ELR (cell line): Measurements from ENCODE around the gene CEP95.

Source experiments
- DNase-seq: peaks from one replicate; pipeline ENCODE4 v3.0.0-alpha.2; 2015; ENCODE audit warnings: low read depth

CEP95 gene

DNA sequence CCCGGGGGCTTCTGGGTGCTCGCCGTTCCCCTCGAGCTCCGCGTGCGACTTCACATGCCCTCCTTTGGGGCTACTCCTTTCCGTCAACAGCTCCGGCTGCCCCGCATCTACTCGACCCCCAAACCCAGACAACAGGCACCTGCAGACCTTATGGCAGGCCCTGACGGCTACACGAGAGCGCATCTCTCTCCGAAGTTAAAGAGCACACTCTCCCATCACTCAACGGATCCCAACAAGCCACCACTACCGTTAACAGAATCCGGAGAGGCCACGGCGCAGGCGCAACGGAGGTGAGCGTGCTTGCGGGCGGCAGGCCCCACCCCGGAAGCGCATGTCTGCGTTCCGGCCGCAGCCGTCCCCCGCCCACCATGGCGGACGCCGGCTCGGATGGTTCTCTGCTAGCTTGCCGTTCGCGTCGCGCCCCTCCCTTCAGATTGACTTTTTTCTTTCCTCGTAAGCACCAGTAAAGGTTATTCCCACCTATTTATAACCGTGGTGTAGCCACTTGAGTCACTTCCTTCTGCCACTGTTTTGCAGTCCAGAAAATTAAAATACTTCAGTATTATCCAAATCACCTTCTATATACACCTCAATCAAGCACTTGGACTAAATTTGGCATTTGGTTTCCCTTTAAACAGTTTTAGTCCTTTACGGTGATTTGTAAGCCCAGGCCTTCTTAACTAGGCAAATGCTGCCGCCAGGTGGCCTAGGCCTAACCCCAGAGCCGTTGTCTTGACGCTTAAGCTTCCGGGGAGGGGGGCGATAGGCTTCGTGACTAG is 9.8 kb upstream of the CEP95 start, which contains the start of gene POLG2:
Gene POLG2, minus strand, starts transcription at position 269 of the 779 bp plus-strand sequence. Its CDS starts 86 bp downstream, at position 183.
- peak; percentile 98 for DNase-seq

GRCh38 chr17:64497565-64498035 is 9.2 kb upstream of the CEP95 start:
- peak; percentile 17 for DNase-seq

- peak; percentile 70 for DNase-seq
Measured at GRCh38 chr17:64498308-64499203, 8.2 kb upstream of the CEP95 start.

DNA sequence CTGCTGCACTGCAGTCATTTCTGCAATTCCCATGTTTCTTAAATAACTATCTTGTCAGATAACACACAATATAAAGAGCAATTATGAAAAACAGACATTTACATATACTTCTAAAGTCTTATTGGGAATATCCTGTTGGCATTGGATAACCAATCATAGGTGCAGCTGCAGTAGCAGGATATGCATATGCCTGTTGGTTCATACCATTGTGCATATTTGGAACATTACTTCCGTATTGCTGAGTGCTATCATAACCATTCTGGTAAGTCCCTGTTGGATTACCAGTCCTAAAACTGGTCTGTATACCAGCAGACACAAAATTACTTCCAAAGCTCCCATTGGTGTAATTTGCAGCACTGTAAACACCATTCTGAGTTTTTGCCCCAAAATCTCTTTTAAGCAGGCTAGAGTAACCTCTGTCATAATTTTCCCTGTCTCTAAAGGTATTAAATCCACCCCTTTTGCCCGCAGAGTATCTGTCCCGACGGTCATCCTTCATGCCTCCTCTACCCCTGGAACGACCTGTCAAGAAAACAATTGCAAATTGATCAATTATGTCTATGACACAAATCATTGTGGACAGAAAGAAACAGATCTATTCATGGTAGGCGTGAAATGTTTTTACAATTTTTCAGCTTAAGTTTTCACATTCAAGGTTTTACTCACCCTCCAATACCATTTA is 6.8 kb upstream of the CEP95 start:
- peak; percentile 59 for DNase-seq

DNA sequence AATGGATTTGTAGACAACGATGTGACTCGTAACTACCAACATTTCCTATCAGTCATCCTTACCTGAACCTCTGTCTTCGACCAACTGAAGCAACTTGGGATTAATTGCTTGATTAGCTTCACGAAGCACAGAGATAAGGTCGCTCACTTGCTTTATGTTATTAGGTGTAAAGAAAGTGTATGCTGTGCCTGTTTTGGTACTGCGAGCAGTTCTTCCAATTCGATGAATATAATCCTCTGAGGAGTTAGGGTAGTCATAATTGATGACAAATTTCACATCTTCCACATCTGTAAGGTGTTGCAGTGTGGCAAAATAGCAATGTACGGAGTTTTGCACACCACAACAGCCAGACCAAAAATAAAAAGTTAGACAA is 6.3 kb upstream of the CEP95 start:
- DNase-seq, result no peak

- no peak for DNase-seq
Measured at GRCh38 chr17:64500862-64501765, 5.7 kb upstream of the CEP95 start.

GRCh38 chr17:64502021-64502420 is 4.8 kb upstream of the CEP95 start:
- DNase-seq, result no peak

- DNase-seq, result peak; percentile 50
Measured at GRCh38 chr17:64502809-64503208, 4.0 kb upstream of the CEP95 start.

DNA sequence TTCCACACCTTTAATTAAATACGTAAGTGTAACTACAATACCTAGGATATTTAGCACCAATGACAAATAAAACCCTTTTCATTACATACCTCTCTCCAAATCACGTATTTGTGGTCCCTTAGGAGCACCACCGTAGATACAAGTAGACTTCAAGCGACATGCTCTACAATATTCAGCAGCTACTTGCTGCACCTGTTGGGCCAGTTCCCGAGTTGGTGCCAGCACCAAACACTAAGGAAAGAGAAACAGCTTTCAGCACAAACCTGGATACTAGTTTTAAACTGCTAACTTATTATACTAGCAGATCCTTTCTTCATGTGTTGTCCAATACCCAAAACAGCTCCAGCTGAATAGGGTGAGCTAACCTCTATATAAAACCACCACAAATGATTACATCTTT is 3.4 kb upstream of the CEP95 start:
- DNase-seq, result no peak

GRCh38 chr17:64503821-64504768 is 2.7 kb upstream of the CEP95 start:
- no peak for DNase-seq

DNA sequence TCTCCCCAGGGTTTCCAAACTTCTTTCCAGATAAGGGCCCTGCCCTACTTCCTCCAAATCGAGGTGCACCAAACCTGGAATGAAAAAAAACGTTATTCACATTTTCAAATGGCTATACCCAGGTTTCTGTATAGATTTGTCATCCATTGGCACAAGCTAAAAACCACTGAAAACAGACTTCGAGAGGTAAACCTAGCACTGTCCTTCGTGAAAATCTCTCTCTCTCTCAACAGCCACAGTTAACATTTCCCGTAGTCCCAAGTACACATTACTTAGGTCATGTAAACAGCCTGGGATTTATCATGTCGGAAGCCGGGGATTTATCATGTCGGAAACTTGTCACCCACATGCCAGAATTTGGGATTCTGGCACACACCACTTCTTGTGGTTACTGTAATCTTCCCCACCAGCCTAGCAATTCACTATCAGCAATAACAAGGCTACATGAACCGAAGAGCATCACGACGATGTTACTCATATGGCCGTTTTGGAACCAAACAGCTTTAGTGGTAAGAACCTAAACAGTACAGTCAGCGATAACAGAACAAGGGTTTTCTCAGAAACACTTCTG is 1.9 kb upstream of the CEP95 start:
- DNase-seq, result peak; percentile 65

DNA sequence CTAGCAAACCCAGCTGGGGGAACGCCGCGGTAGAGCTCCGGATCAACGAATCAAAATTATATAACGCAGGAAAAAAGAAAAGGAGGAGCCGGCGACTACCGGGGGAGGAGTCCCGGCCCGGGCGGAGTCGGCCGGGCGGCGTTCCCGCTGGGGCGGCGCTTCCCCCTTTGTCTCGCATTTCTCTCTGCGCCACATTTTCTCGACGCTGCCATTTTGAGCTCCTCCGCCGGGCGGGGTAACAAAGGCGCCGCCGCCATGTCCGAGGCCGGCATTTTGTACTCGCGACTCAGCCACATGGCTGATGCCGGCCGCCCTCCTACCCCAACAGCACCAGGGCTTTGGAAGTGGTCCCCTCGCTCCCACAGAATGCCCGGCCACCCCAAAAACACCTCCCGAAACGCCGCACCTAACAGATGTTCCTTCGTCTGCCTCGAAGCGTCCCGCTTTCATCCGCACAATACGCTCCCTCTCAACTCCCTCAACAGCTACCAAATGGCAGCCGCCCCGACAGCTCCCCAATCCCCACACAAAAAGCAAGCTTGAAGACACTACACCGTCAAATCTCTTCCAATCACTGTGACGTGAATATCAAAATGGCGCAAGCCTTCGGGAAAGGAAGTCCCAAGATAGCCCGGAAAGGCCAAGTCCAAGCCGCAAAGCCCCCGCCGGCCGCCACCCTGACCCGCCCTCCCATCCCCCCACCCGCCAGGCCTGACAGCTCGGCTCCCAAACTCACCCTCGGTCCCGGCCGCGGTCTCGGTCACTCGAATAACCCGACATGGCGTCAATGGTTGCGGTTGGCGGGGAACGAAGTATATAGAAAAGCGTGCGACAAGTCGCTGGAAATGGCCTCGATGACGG is 1.2 kb upstream of the CEP95 start:
- peak; percentile 91 for DNase-seq

DNA sequence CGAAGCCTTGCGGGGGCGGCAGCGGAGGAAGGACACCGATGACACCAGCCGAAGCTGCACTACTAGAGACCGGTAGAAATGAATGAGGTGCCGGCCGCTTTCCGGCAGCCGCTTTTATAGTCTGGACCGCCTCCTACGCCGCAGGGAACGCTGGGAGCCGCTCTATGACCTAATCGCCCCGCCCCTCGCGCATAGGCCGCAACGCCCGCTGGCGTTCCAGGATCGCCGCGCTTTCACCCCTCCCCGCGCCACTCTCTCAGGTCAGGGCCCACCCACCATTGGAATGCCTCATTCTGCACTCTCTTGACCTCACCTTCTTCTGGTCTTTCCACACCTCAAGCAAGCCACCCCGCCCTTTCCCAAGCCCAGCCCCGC is 589 bp upstream of the CEP95 start, which contains the start of gene DDX5:
Gene DDX5, minus strand, starts transcription at position 89 of the 375 bp plus-strand sequence. CDS start 170 bp downstream, outside the sequence.
- no peak for DNase-seq

- DNase-seq, result peak; percentile 83
Measured at GRCh38 chr17:64507413-64507782, 621 bp downstream of the CEP95 start.

DNA sequence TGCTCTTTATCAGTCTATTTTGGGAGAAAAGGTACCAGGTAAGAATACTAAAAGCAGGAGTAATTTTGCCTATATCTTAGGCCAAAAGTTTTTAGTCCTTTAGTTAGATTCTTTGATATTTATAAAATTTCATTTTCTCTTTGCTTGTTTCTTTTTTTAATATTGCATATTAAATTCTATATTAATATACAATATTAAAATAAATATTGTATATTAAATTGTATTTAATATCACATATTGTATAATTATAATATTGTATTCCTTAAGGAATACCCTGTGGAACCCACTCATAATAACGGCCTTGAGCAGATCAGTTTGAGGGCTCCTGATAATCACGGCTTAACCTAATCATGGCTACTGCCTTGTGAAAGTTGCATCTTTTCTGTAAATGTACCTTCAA is 1.9 kb downstream of the CEP95 start:
- no peak for DNase-seq

- DNase-seq, result no peak
Measured at GRCh38 chr17:64509179-64509578, 2.4 kb downstream of the CEP95 start.

GRCh38 chr17:64515419-64515818 is 8.6 kb downstream of the CEP95 start:
- DNase-seq, result no peak

DNA sequence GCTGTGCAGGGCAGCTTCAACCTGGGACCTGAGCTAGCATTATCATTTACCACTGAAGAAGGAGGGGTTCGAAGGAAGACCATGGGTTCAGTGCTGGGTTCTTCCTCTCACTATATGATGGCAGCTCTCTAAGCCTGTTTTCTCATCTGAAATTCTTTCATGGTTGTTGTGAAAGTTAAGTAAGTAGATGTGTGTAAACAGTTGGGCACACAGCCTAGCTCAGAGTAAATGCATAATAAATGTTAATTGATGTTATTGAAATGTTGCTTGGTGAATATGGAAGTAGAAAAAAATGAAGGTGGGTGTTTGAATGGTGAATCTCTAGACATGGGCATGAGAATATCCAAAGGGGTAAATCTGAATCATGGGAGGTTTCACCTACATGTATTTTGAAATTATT is 9.1 kb downstream of the CEP95 start:
- no peak for DNase-seq

DNA sequence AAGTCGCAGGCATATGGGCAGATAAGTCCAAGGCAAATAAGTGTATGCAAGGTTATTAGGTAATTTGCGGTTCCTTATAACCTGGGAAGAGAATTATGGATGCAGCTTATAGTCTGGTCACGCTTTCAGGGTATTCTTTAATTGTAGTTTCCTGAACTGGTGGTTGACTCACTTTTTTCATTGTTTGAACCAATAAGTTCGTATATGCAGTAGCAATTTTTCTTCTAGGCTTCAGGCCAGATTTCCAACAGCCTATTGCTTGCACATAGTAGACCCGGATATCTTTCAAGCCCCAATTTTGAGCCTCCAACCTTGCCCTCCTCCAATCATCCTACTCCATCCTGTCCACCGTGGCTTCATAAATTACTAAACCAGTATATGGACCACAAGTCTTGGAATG is 12.8 kb downstream of the CEP95 start:
- DNase-seq, result no peak
